ENCODE measurements around the gene TECTA. TPM values are rescaled to one million over a fixed set of nuclear protein-coding genes. Genes with fewer than 3 reads are reported as not detected.
"Not testable (repeated sequence)": the region's sequence is repeated elsewhere in the genome, so short reads cannot be mapped to it uniquely, and the experiment has no call there.

Gene TECTA
- total RNA-seq, 1 experiment from 2014 or later: not detected

DNA sequence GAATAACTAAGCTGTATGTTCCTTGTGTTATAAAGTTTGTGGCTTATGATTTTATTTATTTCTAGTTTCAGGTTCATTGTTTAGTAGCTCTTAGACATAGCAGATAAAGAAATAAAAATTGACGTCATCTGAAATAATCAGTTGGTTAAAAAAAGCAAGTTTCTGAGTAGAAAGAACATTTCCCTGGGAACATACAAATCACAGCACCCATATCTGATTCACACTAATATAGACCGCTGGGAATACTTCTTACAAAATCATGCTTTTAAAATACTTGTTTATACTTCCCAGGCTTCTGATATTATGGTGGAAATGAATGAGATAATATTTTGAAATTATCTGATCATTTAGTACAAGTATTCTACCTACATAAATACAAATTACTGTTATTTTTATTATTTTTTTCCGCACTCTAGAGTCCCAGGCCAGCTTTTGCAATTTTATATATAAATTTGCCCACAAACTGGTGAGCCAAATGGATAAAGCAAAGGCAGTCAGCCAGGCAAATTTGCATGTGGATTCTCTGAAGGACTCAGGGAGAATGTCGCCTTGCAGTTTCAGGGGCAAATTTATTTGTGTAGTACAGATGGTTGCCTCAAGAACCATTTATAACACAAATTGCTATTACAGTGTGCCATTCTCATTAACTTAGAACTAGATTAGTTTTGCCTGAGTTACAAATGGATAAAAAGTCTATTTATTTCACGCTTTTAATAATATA is 128.6 kb downstream of the TECTA start:
- no peak for DNase-seq (ENCODE audit: low spot score)

DNA sequence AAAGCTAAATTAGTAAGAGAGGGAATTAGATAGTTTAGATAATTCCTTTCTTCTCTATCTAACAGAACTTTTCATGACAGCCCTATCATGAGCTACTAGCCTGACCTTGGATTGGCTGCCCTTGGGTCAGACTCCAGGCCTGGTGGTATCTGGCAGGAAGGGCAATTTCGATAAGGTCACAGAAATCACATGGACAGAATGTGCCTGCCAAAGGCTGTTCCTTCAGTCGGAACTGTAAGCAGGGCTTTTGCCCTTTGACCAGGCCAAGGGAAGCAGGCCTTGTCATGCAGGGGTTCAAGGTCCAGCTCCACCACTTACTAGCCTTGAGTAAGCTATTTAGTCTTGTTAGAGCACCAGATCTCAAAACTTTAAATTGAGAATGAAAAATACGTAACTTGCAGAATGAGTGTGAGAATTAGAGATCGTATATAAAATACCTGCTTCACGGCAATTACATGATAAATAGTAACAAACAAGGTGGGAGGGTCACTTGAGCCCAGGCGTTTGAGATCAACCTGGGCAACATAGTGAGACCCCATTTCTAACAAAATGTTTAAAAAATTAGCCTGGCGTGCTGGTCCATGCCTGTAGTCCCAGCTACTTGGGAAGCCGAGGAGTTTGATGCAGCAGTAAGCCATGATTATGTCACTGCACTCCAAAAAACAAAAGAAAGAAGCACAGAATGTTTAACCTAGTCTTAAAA is 130.7 kb downstream of the TECTA start:
- DNase-seq (ENCODE audit: low spot score): no peak

DNA sequence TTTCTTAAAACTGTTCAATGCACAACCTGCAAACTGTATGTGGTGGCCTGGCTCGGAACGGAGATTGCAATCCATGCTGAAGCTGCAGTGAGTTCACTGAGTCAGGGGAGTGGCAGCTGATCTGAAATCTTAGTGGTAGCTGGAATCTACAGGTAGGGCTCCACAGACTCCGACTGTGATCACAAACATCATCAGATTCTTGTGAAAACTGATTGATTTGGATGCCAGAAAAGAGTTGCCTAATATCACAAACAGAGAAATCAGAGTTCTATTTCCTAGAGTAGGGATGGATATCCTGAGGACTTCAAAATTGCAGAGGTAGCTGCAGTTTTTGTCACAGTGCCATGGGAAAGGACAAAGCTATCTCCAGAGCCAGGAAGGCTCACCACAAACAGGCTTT is 134.0 kb downstream of the TECTA start:
- DNase-seq (ENCODE audit: low spot score): no peak

DNA sequence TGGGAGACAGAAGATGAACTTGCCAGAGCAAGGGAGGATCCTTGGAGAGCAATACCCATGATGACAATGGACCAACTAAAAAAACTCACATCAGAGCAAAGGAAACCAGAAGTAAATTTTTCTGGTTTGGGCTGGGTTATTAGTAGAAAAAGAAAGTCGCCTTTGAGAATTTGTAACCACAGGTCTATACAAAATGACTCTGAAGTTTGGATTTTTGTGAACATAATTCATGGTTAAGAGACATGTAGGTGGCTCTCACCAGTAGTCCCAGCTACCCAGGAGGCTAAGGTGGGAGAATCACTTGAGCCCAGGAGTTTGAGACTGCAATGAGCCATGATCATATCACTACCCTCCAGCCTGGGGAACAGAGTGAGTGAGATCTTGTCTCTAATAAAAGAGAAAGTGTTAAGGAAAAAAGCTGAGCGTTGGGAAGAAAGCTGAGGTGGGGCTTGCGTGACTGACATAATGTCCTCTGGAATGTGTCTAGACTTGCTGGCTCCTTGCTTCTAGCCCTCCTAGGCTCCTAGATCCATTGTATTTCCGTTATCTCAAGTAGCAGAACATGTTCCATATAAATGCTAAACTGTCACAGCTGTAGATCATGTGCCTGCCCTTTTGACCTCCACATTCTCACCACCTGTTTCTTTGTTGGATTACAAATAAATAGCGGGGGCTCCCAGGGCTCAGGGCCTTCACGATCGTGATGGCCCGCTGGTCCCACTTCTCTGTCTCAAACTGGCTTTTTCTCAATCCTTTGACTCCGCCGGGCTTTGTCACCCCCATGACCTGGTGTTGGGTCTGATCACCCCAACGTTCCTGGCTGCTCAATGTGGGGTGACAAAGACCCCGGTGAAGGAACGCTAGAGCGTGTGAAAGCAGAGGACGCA is 135.3 kb downstream of the TECTA start:
- DNase-seq (ENCODE audit: low spot score): no peak

DNA sequence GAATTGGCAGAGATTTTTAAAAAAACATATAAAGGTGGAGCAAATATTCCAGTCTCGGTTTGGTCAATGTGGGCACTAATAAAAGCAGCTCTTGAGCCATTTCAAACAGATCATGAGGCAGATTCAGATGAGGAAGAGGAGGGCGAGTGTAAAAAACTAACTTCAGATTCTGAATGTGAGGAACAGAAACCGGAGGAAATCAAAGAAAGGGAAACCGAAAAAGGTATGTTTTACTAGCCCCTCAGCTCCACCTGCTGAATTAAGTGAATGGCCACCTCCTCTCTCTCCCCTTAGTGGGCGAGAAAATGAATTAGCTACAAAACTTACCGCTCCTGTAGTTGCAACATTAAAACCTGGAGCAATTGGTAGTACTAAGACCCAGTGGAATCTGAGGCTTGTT is 136.2 kb downstream of the TECTA start:
- DNase-seq (ENCODE audit: low spot score): not testable (repeated sequence)

DNA sequence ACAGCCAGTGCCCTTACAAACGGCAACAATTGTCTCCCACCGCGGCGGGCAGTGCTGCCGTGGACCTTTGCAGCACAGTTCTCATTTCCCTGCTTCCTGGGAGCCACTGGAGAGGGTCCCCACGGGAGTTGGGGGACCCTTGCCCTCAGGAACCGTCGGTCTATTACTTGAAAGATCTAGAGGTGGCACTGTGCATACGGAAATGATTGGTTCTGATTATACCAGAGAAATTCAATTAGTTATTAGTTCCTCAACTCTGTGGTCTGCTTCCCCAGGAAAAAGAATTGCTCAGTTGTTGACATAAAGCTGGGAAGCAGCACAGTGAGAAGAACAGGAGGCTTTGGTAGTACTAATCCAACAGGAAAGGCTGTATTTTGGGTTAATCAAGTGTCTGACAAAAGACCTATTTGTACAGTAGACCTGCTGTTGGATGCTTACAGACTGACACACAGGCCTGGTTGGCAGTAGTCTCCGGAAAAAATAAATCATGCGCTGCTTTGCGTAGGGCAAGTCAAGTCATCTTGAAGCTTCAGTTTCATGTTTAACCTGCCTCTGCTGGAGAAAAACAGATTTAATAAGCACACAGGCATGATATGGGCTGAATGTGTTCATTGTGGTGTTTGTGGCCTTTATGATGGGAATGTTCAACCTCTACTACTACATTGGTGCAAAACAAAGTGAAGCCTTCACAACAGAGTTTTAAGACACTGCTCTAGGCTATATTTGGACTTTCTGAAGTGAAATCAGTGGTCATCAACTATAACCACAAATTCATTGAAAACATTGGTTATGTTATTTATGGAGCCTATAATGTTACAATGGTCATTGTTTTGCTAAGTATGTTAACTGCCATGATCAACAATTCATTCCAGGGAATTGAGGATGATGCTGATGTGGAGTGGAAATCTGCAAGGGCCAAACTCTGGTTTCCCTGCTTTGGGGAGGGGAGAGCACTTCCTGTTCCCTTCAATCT is 136.9 kb downstream of the TECTA start:
- DNase-seq (ENCODE audit: low spot score): peak; percentile 33

DNA sequence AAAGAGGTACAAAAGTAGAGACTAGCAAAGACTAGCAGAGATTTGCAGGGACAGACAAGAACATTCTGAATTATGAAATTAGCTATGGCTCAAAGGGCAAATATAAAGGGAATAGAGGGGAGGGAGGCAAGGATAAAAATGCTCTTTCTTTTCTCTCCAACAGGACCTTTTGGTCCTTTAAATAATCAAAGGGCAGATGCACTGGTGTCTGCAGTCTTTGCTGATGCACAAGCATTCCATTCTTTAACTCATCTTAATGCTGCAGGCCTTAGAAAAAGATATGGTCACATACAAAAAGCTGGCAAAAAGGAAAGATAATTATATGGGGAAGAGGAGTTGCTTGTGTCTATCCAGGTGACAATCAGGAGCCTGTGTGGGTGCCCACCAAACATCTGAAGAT is 137.9 kb downstream of the TECTA start:
- no peak for DNase-seq (ENCODE audit: low spot score)

DNA sequence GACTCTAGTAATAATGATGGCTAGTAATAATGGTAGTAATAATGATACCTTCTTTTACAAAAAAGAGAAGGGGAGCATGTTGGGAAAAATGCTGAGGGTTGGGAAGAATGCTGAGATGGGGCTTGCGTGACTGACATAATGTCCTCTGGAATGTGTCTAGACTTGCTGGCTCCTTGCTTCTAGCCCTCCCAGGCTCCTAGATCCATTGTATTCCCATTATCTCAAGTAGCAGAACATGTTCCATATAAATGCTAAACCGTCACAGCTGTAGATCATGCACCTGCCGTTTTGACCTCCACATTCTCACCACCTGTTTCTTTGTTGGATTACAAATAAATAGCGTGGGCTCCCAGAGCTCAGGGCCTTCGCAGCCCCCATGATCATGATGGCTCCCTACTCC is 139.0 kb downstream of the TECTA start:
- DNase-seq (ENCODE audit: low spot score): not testable (repeated sequence)

DNA sequence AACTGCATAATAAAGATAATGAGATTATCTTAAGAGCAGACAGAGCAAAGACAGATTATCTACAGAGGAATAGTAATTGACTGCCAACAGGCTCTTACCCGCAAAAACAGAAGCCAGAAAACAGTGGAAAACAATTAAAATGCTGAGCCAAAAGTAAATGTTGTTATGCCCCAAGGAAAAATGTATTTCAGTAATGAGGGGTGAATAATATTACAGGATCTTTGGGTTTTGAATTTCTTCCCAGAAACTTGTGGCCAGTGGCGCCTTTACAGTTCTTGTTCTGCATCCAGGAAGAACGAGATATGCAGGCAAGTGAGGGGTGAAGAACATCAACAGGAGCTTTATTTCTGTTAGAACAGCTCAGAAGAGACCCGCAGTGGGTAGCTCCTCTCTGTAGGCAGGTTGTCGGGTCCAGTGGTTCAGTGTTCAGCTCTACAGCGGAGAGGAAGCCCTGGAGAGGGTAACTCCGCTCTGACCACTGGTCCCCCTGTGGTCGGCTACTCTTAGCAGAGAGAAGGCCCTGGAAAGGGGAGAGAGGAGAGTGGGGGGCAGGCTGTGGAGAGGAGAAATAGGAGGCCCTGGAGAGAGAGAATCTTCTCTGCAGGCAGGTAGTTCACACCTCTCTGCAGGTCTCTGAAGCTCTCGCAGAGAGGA is 139.7 kb downstream of the TECTA start:
- DNase-seq (ENCODE audit: low spot score): no peak

Other genes starting within 250 kb of the TECTA start
- 3.2 TPM in 2 replicates for gene TBCEL, start 77.1 kb upstream of the TECTA start, total RNA-seq (2014; rRNA removed; shearing (Covaris generic))
- 26.3 and 30.0 TPM in 2 replicates for gene SC5D, start 191.5 kb downstream of the TECTA start, total RNA-seq (2014; rRNA removed; shearing (Covaris generic))